Activated T-cell treated with anti-CD3 and anti-CD28 coated beads for 1 hour (primary cell): ENCODE data around the gene LRRC4C.

Experiments
- DNase-seq: peaks from one replicate; pipeline ENCODE4 v3.0.0-alpha.2; 2020; ENCODE audit warnings: low read depth

LRRC4C gene

DNA sequence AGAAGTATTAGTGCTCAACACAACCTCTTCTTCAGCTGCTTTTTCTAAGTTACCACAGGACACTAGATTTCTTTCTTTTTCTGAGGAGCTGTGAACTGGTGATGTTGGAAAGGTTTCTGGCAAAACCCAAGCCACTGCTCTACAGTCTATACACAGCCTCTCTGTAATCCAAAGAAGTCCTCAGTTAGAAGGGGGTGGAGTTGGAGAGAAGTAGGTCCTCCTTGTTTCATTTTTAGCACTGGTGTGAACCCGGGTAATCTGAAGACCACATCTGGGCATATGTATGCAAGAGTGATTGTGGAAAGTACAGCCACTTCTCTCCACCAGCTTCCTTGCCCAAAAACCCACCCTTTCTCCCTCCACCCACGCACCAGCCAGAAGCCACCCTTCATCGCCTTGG, 1168.1 kb downstream of the LRRC4C start:
- DNase-seq, result no peak

DNA sequence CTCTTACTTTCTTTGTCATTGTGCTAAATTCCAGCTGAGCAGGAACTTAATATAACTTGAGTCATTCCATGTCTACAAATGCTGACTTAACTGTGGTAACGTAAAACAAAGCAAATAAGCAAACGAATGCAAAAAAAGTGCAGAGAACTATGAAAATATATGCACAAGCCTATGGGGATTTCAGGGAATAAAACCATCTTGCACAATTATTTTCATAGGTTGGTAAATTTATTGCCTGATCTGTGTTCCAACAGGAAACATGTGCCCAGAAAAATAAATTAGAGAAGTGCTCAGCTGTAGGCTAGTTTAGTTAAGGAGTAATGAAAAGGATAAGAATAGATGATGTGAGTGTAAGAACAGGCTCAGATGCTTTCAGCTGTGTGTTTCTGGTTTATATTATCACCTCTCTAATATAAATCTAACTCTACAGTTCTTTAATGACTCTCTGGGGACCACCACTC, 1169.3 kb downstream of the LRRC4C start:
- DNase-seq, result no peak

DNA sequence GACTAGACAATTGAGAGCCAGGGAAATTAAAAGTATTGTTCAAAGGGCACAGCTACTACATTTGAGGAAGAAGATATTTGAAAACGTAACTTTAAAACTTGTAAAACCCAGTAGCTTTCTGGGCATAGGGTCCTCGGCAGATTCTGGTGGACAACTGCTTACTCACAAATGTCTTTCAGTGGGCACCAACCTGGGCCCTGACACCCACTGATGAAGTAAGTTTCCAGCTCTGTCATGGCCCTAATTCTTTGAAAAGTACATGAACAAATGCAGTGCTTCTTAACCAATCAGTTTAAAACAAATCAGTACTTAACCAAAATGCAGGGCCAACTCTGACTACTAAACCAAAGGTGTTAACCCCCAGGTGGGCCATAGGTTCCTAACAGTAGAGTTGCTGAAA, 1170.1 kb downstream of the LRRC4C start:
- DNase-seq, result no peak

DNA sequence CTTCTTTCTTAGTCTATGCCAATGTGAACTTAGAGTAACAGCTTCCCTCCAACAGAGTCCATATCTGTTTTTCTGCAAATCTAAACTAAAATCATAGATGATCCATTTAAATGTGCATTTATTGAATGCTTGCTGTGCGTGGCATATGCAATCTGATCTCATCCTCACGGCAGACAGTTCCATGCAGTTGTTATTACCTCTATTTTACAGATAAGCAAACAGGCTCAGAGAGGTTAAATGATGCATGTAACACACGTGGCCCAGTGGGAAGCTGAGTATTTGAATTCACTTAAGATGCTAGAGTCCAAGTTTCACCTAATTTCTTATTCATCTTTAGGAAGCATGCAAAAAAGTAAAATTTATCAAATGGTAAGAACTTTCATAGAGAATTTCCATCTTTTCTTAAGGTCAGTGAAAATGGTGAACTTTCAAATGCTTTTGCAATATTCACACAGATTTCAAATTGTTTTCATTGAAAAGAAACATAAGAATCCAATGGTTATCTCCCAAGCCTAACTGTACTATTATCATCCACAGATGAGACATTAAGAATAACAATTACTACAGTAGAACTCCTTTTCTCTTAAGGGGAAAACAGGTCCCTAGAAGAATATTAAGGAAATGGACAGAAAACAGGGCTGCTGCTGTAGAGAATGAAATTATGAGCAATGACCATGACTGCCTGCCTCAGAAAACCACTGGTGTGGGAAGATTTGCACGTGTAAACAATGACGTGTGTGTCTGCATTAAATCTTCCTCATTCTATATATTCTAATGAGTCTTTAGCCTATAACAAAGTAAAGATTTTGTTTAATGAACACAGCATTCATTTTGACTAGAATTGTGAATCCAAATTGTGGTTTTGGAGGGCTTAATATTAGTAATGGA, 1171.3 kb downstream of the LRRC4C start:
- DNase-seq, result no peak

DNA sequence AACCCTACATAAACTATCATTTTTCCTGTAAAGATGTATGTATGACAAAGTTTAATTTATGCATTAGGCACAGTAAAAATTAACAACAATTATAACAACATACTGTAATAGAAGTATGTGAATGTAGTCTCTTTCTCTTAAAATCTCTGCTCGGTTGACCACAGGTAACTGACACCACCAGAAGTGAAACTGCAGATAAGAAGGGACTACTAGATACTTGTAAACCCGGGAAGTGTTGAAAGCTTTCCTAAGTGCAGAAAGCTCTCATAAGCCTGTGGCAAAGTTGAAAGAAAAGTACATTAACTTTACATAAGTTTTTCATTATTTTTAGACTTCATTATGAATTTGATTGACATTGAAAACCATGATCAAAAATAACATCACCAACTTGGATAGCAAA, 1173.3 kb downstream of the LRRC4C start:
- no peak for DNase-seq

DNA sequence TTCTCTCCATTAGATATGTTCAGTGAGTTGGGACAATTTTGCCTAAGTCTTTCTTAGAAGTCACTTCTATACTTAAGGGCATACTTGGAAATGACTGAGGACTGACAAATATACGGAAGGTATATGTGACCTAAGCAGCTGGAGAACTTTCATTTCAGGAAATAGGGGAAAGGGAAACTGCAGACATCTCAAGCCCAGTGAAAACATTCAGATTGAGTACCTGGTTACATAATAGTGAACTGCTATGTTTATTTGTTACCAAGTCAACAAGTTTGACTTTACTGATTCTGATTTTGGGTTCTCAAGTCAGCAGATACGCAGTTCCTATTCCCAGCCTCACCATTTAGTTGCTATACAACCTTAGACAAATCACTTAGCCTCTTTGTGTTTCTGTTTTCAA, 1173.9 kb downstream of the LRRC4C start:
- DNase-seq, result no peak

DNA sequence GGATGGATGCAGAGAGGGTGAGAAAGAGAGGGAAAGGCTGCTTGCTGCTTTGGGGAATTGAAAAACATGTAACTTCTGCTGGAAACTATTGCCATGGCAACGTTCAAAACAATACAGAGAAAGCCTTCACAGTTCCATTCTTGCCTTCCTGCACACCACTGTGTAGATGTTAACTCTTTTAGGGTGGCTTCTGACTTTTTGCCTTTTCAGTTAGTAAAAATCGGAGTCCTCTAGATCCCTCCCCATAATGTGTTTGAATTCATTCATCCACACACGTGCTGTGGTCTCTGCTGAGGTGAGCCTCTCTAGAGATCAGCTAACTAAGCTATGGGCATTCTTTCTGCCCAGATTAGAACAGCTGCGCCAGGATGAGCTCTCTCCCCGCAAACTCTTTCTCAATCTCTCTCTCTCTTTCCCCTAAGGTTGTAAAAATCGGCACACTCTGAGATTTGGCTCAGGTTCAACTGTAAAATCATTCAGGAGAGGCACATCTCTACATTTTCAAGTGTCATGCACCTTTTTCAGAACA, 1178.3 kb downstream of the LRRC4C start:
- DNase-seq, result no peak

DNA sequence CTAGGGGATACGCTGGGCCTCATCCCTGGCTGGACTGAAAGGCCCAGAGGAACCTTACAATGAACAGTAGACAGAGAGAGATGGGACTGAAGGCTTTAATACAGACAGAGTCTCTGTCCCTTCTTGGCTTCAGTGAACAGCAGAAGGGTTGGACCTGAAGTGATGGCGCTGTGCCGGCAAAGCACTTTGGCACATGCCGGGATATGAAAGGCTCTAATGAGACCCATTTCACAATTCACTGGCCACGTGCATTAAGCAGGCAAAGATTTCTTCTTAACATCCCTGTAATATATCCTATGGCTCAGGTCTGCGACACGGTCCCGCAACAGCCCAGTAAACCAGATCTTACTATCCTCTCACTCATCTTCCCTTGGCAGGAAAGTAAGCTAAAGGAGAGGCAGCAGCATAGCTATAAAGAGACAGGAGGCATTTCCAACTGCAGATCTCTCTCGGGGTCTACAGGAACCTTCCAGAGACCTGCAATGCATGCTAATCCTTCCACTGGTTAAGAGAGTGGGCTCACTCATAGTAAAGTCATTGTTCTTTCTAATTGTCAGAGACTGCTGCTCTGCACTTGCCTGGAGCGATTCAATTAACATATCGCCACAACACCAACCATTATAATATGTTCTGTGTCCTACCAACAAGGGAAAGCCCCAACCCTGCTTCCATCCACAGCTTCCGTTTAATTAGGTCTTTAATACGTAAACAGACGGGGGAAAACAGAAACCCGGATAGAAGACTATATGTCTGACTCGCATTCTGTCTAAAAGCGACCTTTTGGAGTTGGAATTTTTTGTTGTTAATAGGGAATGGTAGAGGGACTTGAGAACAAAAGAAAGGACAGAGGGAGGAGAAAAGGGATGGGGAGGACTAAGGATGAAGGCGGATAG, 1179.0 kb downstream of the LRRC4C start:
- no peak for DNase-seq

DNA sequence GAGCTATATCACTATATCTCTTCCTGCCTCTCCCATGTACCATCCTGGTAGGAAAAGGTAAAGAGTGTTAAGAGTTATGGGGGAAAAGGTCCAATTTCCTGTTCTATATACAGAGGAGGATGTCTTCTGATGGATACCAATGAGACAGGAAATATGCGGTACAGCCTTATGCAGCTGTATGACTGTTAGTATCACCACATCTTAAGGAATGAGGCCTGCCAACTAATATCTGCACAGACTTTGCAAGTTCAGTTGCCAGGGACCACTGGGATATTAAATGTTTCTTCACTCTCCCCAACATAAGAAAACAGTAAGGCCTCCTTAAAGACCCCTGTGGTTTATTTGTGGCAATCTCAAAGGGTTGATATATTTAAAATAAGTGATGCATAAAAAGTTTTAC, 1182.5 kb downstream of the LRRC4C start:
- no peak for DNase-seq

DNA sequence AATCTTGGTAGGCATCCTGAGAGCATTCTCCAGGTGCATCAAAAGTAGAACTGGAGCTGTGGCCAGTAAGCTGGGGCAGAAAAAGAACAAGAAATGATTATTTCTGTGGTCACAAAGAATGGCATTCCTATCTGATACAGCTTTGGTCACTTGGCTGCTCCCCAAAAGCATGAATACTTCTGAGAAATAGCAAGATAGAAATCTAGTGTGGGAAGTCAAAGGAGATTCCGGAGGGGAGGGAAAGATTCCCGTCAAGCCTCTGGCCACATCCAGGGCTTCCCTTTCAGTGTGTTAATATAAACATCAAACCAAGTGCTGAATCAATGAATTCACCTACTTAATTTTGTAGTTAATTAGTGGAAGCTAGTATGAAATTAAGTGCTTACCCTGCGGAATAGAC, 1185.4 kb downstream of the LRRC4C start:
- no peak for DNase-seq

DNA sequence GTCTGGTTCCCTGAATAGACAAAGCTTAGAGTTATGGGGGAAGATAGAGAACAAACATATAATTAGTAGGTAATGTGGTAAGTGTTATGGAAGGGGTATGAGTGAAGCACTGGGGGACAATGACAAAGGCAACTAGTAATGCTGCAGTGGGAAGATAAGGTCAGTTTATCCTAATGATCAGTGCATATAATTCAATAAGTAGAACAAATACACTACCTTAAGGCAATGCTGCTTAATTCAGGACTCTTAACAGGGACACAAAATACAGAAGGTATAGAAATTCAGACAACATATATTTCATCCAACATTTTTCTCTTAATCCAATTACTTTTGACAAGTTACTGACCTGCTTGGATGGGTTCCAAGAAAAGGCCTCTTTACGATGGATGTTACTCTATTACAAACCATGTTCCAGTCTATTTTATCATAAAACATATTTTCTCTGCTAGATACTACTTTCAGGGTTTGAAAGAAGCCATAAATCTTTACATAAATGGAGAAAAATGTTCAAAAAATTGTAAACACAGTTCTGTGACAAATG, 1186.2 kb downstream of the LRRC4C start:
- no peak for DNase-seq

DNA sequence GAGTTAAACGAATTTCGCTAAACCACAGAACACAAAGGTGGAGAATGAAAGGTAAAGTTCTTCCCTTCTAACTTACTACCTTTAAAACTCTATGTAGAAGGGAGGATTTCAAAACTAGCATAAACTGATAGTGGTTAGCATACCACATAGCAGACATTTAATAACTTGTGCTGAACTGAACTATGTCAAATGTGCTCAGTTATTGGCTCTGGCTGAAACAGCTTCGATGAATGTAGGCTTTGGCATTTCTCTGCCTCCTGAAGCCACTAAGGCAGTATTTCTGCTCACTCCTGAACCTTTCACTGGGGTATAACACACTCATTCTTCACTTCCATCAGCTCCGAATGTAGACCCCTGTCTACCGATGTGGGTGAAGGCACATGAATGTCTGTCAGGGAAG, 1188.1 kb downstream of the LRRC4C start:
- DNase-seq, result no peak

DNA sequence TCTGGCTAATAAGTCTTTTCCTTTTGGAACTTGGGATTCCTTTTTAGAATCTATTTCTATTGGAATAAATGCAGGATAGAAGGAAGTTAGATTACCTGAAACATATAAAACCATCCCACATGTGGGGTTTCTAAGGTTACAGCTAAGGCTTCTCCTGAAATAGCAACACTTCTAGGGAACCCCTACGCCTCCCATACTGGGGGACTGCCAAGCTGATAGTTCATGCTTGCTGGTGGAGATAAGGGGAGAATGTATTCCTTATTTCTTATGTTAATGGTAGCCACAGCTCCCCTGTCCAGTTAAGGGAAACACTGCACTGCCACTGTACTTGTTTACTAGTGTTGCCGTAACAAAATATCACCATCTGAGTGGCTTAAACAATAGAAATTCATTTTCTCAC, 1189.6 kb downstream of the LRRC4C start:
- no peak for DNase-seq

DNA sequence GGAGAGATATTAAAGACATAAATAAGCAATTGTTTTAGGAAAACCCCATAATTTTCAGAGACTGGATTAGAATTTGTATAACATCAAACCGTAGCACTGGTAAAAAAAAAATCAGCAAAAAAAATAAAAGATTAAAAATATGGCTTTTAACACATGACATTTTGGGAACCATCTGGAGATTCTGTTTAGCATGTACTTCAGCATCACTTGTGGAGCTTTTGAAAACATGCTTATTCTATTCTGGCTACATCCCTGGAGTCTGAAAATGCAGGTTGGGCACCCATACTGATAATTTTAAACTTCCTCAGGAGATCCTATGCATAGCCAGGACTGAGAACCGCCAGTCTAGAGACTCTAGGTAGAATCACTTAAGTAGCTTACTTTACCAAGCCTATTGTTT, 1190.9 kb downstream of the LRRC4C start:
- no peak for DNase-seq

DNA sequence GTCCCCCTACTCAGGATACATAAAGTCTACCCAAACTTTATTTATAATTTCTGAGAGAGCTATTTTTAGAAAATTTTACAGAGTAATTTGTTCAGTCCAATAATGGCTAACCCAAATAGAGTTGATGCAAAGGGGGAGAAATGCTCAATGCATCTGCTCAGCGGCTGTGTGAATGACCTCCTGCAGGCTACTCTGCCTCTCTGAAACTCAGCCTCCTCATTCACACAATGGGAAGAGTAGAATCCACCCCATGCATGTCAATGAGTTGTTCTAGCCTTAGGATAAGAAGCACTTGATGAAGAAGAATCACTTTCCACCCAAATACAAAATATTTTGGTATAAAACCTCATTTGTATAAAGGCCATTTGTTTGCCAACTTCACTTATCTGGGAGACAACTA, 1204.0 kb downstream of the LRRC4C start:
- no peak for DNase-seq

DNA sequence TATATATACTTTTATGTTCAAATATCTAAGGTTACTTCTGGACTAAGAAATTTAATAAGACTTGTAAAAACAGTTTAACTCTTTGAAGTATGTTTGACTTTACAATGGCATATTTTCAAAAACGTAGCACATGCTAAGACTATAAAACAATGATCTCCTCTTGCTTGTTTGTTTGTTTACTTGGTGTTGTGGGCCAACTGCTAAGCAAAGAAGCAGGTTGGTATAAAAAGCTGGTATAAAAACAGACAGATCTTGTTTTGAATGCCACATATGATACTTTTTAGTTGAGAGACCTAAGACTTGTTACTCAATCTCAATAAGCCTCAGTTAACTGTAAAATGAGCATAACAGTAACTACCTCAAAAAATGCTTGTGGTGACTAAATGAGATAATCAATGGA, 1206.3 kb downstream of the LRRC4C start:
- no peak for DNase-seq

DNA sequence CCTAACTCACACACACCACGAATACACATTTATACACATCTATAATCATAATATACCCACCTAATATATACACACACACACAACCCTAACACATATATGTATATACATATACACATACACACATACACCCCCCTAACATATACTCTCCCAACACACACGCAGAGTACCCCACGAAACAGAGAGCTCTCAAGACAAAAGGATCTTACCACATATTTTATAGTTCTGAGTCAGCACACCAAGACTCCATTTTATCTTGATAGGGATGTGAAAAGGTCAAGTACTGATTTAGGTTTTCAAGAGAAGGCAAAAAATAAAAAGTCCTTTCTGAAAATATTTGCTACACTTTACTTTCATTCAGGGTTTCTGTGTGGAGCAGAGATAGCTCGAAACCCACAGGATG, 1207.2 kb downstream of the LRRC4C start:
- DNase-seq, result no peak

DNA sequence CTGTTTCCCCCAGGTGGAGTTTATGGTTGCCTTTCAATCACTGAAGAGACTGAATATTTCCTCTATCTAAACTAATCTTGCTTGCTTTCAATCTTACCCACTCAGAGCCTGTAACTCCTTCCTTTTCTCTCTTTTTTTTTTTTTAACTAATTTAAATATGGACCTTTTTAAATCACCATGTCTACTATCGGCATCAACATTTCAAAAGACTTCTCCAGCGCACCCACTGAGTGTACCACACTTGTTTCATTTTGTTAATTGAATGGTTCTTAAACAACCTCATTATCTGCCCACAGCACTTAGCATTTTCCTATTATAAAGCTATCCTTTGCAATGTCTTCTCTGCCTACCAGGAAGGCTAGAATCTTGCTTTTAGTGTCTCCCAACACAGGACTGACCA, 1212.5 kb downstream of the LRRC4C start:
- no peak for DNase-seq

DNA sequence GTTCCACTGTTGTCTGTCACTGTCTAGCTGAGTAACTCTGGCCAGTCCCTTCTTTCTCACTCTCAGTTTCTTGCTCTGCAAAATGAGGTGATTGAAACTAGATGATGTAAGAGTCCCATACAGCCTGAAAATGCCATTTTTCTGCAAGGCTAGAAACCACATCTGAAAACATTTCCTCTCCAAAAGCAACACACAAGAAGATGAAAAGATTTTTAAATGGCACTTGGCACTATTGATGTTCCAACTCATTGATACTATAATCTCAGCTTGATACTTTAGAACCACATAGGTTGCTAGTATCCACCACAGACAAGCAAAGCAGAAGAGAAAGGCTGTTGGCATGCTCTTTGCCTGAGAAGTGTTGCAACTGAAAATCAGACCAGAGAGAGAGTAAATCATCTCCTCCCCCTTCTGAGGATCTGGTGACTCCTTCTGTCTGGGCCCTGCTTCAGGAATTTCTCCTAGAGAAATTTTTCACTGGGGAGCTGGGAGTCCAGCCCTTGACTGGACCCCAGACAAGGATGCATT, 1217.9 kb downstream of the LRRC4C start:
- DNase-seq, result no peak

DNA sequence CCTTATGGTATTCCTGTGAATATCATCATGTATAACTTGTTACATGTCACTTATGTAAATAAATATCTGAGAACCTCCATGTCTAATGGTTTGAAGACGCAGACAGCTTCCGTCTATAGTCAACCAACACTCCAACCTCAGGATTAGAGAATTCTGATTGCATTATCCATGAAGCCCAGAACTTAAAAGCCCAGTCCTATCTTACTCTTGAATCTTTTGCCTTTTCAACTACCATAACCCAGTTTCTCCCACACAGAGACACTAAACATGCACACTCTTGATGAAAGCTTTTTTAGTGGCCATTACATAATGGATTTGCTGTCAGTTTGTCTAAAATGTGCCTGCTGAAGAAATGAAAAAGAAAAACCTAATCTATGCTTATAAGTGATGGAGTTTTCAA, 1219.2 kb downstream of the LRRC4C start:
- no peak for DNase-seq

DNA sequence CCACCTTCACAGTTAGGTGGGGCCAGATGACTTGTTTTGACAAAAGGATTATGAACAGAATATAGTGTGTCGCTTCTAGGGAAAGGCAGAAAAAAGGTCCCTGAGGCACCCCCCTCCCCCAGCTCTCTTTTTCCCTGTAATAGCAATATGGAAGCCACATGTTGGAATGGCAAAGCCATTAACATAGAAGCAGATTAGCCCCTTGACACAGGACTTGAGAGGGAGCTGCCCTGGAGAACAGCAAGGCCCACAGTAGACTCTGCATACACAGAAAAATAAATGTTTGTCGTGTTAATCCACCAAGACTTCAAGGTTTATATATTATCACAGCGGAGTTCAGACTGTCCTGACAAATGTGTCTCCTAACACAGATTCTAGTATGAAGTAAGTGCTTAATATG, 1222.9 kb downstream of the LRRC4C start:
- no peak for DNase-seq

DNA sequence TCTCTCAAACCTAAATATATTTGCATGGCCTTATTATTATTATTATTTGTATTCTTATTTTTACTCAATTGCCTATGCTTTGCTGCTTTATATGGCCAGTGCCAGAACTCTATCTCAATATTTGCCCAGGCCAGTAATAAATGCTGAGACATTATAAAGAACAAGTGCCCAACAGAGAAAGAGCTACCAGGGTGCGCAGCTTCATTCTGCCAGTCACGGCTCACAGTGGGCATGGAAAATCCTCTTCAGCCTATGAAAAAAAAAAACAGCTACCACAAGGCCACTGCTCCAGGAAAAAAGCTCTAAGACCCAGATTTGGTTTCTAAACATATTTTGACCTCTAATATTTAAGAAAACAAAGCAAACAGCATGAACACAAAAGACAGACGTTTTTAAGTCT, 1223.6 kb downstream of the LRRC4C start:
- DNase-seq, result no peak
